Right lobe of liver (tissue), 4 donors: Measurements from ENCODE around the gene SIGLEC5.

ENCODE experiments used
- CTCF ChIP-seq, 4 donors: fragments of 200-600 bp in 3 of 4; fragments of 450-650 bp in 1 of 4; IDR thresholded peaks; one replicate each; pipeline versions ENCODE4 v1.5.1 to v1.8.0; 2016 to 2022; ENCODE audit warnings: antibody characterized with exemption in 4 of 4, mild to moderate bottlenecking in 2 of 4
- POLR2A ChIP-seq: fragments of 450-650 bp; IDR thresholded peaks from one replicate; pipeline ENCODE4 v1.6.1; 2017; ENCODE audit warnings: antibody characterized with exemption, mild to moderate bottlenecking
- donor health status: DM: no; HTN: no; CAD: no.
- donor health status: DM: no; HTN: no; CAD: no.
- donor health status: DM: no; HTN: yes; CAD: no.

GRCh38 chr19:51607077-51607476 lies 23.1 kb downstream of the SIGLEC5 start:
- TF ChIP-seq POLR2A (no peak), CTCF (IDR thresholded peaks at IDR 0.05) (no peak)
